ENCODE data around the gene PRRG2. TPM values are rescaled to one million over a fixed set of nuclear protein-coding genes. Genes with fewer than 3 reads are reported as not detected.

The PRRG2 gene
- total and polyA plus RNA-seq, 9 of the 15 experiments (the other 6 are each of a cell fraction or from before 2014, with no cell fraction given), result 0.06 to 1.1 (median 0.33) TPM

DNA sequence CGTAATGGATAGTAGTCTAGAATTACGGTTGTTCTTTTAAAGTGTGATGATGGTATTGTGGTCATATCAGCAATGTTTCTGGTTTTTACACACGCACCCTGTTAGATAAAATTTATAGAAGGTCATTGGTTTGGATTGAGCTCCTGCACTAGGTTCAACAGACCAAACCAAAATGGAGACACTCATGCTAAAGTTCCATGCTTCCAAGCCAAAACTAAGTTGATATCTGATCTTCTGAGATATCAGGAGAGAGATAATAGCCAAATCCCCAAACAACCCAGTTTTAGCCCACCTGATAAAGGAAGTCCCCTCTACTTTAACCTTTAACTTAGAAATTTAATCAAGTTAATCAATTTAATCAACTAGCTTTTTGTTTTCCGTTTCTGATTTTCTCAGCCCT, 1.9 kb upstream of the PRRG2 start (continued):
- TF ChIP-seq ZBTB40 (IDR thresholded peaks at IDR 0.05), result no peak
- TF ChIP-seq ZBTB40 (CRISPR knock-in tag; IDR thresholded peaks at IDR 0.05), result no peak
- TF ChIP-seq GTF2E2 (tag; IDR thresholded peaks at IDR 0.05), result 0 out of 2 replicates have a peak, but pooled peaks have one; percentile 54
- TF ChIP-seq MLX (CRISPR knock-in tag; conservative IDR thresholded peaks at IDR 0.05), result no peak
- peak; percentile 93 for TF ChIP-seq PTTG1 (tag; IDR thresholded peaks at IDR 0.05; ENCODE audit: low read depth)
- TF ChIP-seq HNRNPLL (IDR thresholded peaks at IDR 0.05; ENCODE audit: low read depth, low read length, poor library complexity, severe bottlenecking), result no peak
- TF ChIP-seq, protein P1, sequence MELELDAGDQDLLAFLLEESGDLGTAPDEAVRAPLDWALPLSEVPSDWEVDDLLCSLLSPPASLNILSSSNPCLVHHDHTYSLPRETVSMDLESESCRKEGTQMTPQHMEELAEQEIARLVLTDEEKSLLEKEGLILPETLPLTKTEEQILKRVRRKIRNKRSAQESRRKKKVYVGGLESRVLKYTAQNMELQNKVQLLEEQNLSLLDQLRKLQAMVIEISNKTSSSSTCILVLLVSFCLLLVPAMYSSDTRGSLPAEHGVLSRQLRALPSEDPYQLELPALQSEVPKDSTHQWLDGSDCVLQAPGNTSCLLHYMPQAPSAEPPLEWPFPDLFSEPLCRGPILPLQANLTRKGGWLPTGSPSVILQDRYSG (tag; conservative IDR thresholded peaks at IDR 0.05; ENCODE audit: low read depth), result peak; percentile 95
- TF ChIP-seq ETV6 (IDR thresholded peaks at IDR 0.05; ENCODE audit: borderline replicate concordance in 1 of 2, low read depth in 2 of 2, low read length in 1 of 2), result no peak
- no peak for TF ChIP-seq ETV6 (CRISPR knock-in tag; IDR thresholded peaks at IDR 0.05; ENCODE audit: borderline replicate concordance)
- no peak for TF ChIP-seq RAD21 (CRISPR knock-in tag; conservative IDR thresholded peaks at IDR 0.05 in 1 of 2, IDR thresholded peaks at IDR 0.05 in 1 of 2)
- no peak for TF ChIP-seq NFE2 (IDR thresholded peaks at IDR 0.05; ENCODE audit: low read depth)
- no peak for TF ChIP-seq ARID3B (CRISPR knock-in tag; IDR thresholded peaks at IDR 0.05; ENCODE audit: borderline replicate concordance)
- no peak for TF ChIP-seq MEF2A (IDR thresholded peaks at IDR 0.05; ENCODE audit: control insufficient read depth, low read depth, low read length)
